Measurements from ENCODE around the gene TXNRD2. TPM values are rescaled to one million over a fixed set of nuclear protein-coding genes. Genes with fewer than 3 reads are reported as not detected.
A peak's percentile ranks its signal among the peaks of the same experiment; 100 is the strongest.

The TXNRD2 gene
- total RNA-seq, 6 experiments from 2014 or later = 35.9 to 47.8 (median 44.3) TPM

- H3K27ac ChIP-seq = peak overlapping the region; percentile 77 to 97 (median 82)
- peaks cover 0 to 22% (median 4%) of the 10 kb centered on the region in 4 donors for H3K36me3 ChIP-seq
- H3K9me3 ChIP-seq = no peaks in the 10 kb centered on the region
- TF ChIP-seq CTCF (IDR thresholded peaks at IDR 0.05) (no peak), POLR2A (IDR thresholded peaks at IDR 0.05) (peak; percentile 83)
- intact Hi-C loops (cut with DNase I) = loop anchor here in 1 of 2 donors (10.0 kb wide), 1 partner anchor 132 kb away; no protein-coding TSS in a partner anchor
- DNase-seq = peak; percentile 87 to 92 (median 88)
- H3K27me3 ChIP-seq = no peaks in the 10 kb centered on the region
- peaks cover 3 to 46% (median 24%) of the 10 kb centered on the region in 4 donors for H3K4me1 ChIP-seq
- peak; percentile 48 to 59 (median 52) for ATAC-seq
- WGBS (ENCODE audit: insufficient coverage, low coverage, low lambda C conversion rate, missing lambda C conversion rate) = 33% methylated on average over 12 of the region's 30 CpGs
- H3K4me3 ChIP-seq = peak overlapping the region; percentile 27 to 56 (median 55)
Observed at GRCh38 chr22:19962909-19963806, 21.5 kb upstream of the TXNRD2 start.

- peak overlapping the region; percentile 77 to 97 (median 82) for H3K27ac ChIP-seq
- ATAC-seq (peak; percentile 48 to 64 (median 62)), DNase-seq (peak; percentile 86 to 93 (median 92))
- H3K4me1 ChIP-seq = peaks cover 3 to 44% (median 24%) of the 10 kb centered on the region in 4 donors
- no peaks in the 10 kb centered on the region for H3K9me3 ChIP-seq
- peak overlapping the region; percentile 27 to 56 (median 55) for H3K4me3 ChIP-seq
- WGBS (ENCODE audit: insufficient coverage, low coverage, low lambda C conversion rate, missing lambda C conversion rate) = 15% methylated on average over 7 of the region's 22 CpGs
- H3K36me3 ChIP-seq = peaks cover 0 to 17% (median 4%) of the 10 kb centered on the region in 4 donors
- no peaks in the 10 kb centered on the region for H3K27me3 ChIP-seq
- intact Hi-C loops (cut with DNase I) = loop anchor here in 1 of 2 donors (10.0 kb wide), 1 partner anchor 132 kb away; no protein-coding TSS in a partner anchor
- TF ChIP-seq POLR2A (IDR thresholded peaks at IDR 0.05) (no peak), CTCF (IDR thresholded peaks at IDR 0.05) (peak; percentile 60 to 84 (median 72))
Observed at GRCh38 chr22:19962246-19962908, 20.8 kb upstream of the TXNRD2 start.

GRCh38 chr22:19961868-19962245 lies 20.2 kb upstream of the TXNRD2 start:
- intact Hi-C loops (cut with DNase I) = loop anchor here in 1 of 2 donors (10.0 kb wide), 1 partner anchor 133 kb away; no protein-coding TSS in a partner anchor
- Histone ChIP-seq H3K4me1 (peaks cover 3 to 44% (median 24%) of the 10 kb centered on the region in 4 donors), H3K27ac (peak overlapping the region; percentile 54 to 97 (median 75)), H3K4me3 (no peak overlapping the region), H3K27me3 (no peaks in the 10 kb centered on the region), H3K36me3 (peaks cover 0 to 14% (median 2%) of the 10 kb centered on the region in 4 donors), H3K9me3 (no peaks in the 10 kb centered on the region)
- no CpG with 5 or more reads among the region's 8 CpGs for WGBS (ENCODE audit: insufficient coverage, low coverage, low lambda C conversion rate, missing lambda C conversion rate)
- no peak for TF ChIP-seq CTCF (IDR thresholded peaks at IDR 0.05)
- TF ChIP-seq POLR2A (IDR thresholded peaks at IDR 0.05) = no peak
- DNase-seq (peak in 1 of 3 donors; percentile 54), ATAC-seq (no peak)

- ATAC-seq (peak; percentile 46 to 70 (median 56)), DNase-seq (peak; percentile 79 to 94 (median 92))
- intact Hi-C loops (cut with DNase I) = loop anchor here in 1 of 2 donors (10.0 kb wide), 1 partner anchor 134 kb away; no protein-coding TSS in a partner anchor
- Histone ChIP-seq H3K27ac (peak overlapping the region; percentile 85 to 97 (median 89)), H3K9me3 (no peaks in the 10 kb centered on the region), H3K4me3 (no peak overlapping the region), H3K27me3 (no peaks in the 10 kb centered on the region), H3K4me1 (peaks cover 3 to 44% (median 24%) of the 10 kb centered on the region in 4 donors), H3K36me3 (peaks cover 0 to 8% (median 0%) of the 10 kb centered on the region in 4 donors)
- 11% methylated on average over 3 of the region's 9 CpGs for WGBS (ENCODE audit: insufficient coverage, low coverage, low lambda C conversion rate, missing lambda C conversion rate)
- TF ChIP-seq CTCF (IDR thresholded peaks at IDR 0.05) (no peak), POLR2A (IDR thresholded peaks at IDR 0.05) (peak; percentile 27)
Observed at GRCh38 chr22:19961201-19961580, 19.6 kb upstream of the TXNRD2 start.

Measured in right lobe of liver (tissue), 6 donors.